ENCODE data around the gene SLC35E2B.
"Not testable (repeated sequence)": the region's sequence is repeated elsewhere in the genome, so short reads cannot be mapped to it uniquely, and the experiment has no call there.

DNA sequence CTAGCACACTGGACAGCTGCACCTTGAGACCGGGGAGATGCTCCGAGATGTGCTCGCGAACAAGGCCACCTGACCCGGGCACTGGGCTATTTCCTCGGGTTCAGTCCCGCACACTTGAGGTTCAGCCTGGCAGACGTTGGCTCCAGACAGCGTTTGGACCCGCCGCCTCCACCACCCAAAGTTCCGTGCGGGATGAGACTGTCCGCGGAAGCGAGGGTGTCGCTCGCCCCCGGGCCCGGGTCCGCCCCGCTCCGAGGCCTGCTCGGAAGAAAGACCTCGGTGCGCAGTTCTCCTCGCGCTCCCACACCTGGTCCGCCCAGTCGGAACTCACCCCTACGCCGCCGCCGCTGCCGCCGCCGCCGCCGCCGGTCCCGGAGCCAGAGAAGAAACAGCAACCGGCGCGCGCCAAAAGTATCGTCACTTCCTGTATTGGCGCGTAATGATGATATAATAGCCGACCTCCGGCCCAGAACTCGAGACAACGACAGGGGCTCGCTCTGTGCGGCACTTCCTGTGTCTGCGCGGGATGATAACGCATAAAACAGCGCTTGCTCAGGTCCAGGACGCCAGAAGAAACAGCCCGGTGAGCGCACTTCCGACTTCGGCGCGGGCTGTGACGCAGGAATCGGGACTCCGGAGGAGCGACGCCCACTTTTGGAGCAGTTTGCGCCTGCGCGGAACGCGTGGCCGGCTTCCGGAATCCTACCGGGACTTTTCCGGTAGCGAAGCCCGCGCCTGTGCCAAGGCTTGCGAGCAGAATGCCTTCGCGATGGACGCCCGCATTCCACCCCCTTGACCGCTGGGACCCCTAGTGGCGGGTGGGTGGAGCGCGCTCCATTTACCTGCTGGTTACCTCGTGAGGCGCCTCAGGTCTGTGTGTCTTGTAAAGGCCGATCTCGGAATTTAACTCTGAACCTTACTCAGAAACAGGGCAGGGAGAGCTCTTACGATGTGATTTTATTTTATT, 33.7 kb downstream of the SLC35E2B start, which contains the start of gene CDK11B:
- TF ChIP-seq, protein P1, sequence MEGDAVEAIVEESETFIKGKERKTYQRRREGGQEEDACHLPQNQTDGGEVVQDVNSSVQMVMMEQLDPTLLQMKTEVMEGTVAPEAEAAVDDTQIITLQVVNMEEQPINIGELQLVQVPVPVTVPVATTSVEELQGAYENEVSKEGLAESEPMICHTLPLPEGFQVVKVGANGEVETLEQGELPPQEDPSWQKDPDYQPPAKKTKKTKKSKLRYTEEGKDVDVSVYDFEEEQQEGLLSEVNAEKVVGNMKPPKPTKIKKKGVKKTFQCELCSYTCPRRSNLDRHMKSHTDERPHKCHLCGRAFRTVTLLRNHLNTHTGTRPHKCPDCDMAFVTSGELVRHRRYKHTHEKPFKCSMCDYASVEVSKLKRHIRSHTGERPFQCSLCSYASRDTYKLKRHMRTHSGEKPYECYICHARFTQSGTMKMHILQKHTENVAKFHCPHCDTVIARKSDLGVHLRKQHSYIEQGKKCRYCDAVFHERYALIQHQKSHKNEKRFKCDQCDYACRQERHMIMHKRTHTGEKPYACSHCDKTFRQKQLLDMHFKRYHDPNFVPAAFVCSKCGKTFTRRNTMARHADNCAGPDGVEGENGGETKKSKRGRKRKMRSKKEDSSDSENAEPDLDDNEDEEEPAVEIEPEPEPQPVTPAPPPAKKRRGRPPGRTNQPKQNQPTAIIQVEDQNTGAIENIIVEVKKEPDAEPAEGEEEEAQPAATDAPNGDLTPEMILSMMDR (IDR thresholded peaks at IDR 0.05; ENCODE audit: poor library complexity, severe bottlenecking), result peak; percentile 50
- peak; percentile 86 for TF ChIP-seq EP300 (conservative IDR thresholded peaks at IDR 0.05; ENCODE audit: poor library complexity, severe bottlenecking)
- peak; percentile 8 for TF ChIP-seq RAD21 (conservative IDR thresholded peaks at IDR 0.05)
- not testable (repeated sequence) for TF ChIP-seq EZH2 (IDR thresholded peaks at IDR 0.05; ENCODE audit: borderline replicate concordance, insufficient read depth, low read length, poor library complexity, severe bottlenecking); SMC3 (conservative IDR thresholded peaks at IDR 0.05; ENCODE audit: poor library complexity)
